Endothelial cell of umbilical vein (primary cell): Measurements from ENCODE around the gene ELAVL1. TPM values are rescaled to one million over a fixed set of nuclear protein-coding genes. Genes with fewer than 3 reads are reported as not detected.

Source experiments
- BruUV-seq: library from RNA; stranded (reverse); fragments of 400-500 nt; replicated peaks from 2 replicates; lab custom pipeline; 2021; lab: Mats Ljungman, UMichigan
- CTCF ChIA-PET: fragments of 300-600, 350-600 bp; sonication (Branson Sonifier 250); formaldehyde crosslinking; loops from one replicate; lab custom pipeline; 2021; ENCODE audit warnings: antibody characterized with exemption, inconsistent platforms; lab: Charles Lee
- POLR2A ChIA-PET: fragments of 300-600, 350-600 bp; sonication (Branson Sonifier 250); formaldehyde crosslinking; loops from one replicate; lab custom pipeline; 2021; ENCODE audit warnings: antibody characterized with exemption, inconsistent platforms; lab: Charles Lee
- DNase-seq: peaks from one replicate; pipeline ENCODE4 v3.0.0-alpha.2; 2011; ENCODE audit warnings: low read depth, low spot score
- FAIRE-seq: peaks from 2 replicates; lab custom pipeline; 2011; peaks lifted over from hg19 to GRCh38; lab: Jason Lieb, UNC
- H2AFZ ChIP-seq: 2 replicates; pipeline ENCODE4 v1.6.0; 2012; ENCODE audit warnings: low read depth, low read length, control low read depth, inconsistent platforms
- H3K27ac ChIP-seq: 2 replicates; pipeline ENCODE4 v1.5.1; 2011; ENCODE audit warnings: low read depth, mild to moderate bottlenecking, control low read depth, low read length, moderate library complexity; ENCODE audit not compliant: insufficient read depth
- H3K27me3 ChIP-seq, 2 experiments: 2 replicates each; pipeline versions ENCODE4 v1.6.0 to v1.6.1; 2011; ENCODE audit warnings: low read length in 2 of 2, mixed read lengths in 1 of 2; ENCODE audit not compliant: control insufficient read depth in 2 of 2, insufficient read depth in 2 of 2
- H3K36me3 ChIP-seq, 2 experiments: 2 replicates in 1 of 2; 3 replicates in 1 of 2; pipeline ENCODE4 v1.5.1; 2011; ENCODE audit warnings: low read length in 2 of 2, mild to moderate bottlenecking in 1 of 2, moderate library complexity in 1 of 2; ENCODE audit not compliant: control insufficient read depth in 2 of 2, insufficient read depth in 2 of 2; ENCODE audit errors: extremely low read depth in 1 of 2
- H3K4me1 ChIP-seq: 3 replicates; pipeline ENCODE4 v1.5.1; 2011; ENCODE audit warnings: mild to moderate bottlenecking, low read length; ENCODE audit not compliant: control insufficient read depth, insufficient read depth; ENCODE audit errors: extremely low read depth
- H3K4me2 ChIP-seq: 2 replicates; pipeline ENCODE4 v1.6.1; 2011; ENCODE audit warnings: low read length, control low read depth, mixed read lengths; ENCODE audit not compliant: insufficient read depth
- H3K4me3 ChIP-seq, 3 experiments: fragments of 200-600 bp in 1 of 3; sonication (generic), shearing (Covaris generic) in 1 of 3; replicated peaks in 1 of 3; 2 replicates each; pipeline ENCODE4 v1.5.1; 2011 to 2016; ENCODE audit warnings: control low read depth in 3 of 3, low read length in 3 of 3, mild to moderate bottlenecking in 2 of 3, inconsistent platforms in 1 of 3, low read depth in 1 of 3, moderate library complexity in 1 of 3; ENCODE audit not compliant: insufficient read depth in 1 of 3
- H3K79me2 ChIP-seq: 2 replicates; pipeline ENCODE4 v1.6.0; 2012; ENCODE audit warnings: low read length, inconsistent platforms; ENCODE audit not compliant: control insufficient read depth, insufficient read depth
- H3K9ac ChIP-seq: replicated peaks from 2 replicates; pipeline ENCODE3; 2011; ENCODE audit warnings: low read length, control low read depth; ENCODE audit not compliant: insufficient read depth; ENCODE audit errors: extremely low read depth
- H3K9me1 ChIP-seq: replicated peaks from 3 replicates; pipeline ENCODE4 v1.6.0; 2011; ENCODE audit warnings: mild to moderate bottlenecking, low read length; ENCODE audit not compliant: control insufficient read depth, insufficient read depth; ENCODE audit errors: extremely low read depth
- H3K9me3 ChIP-seq: replicated peaks from 2 replicates; pipeline ENCODE4 v1.5.1; 2012; ENCODE audit warnings: low read length, inconsistent platforms; ENCODE audit not compliant: control insufficient read depth, insufficient read depth
- H4K20me1 ChIP-seq: replicated peaks from 2 replicates; pipeline ENCODE3; 2011; ENCODE audit warnings: mild to moderate bottlenecking, low read length; ENCODE audit not compliant: control insufficient read depth, insufficient read depth; ENCODE audit errors: extremely low read depth
- CTCF ChIP-seq, 2 donors: IDR thresholded peaks; 1 replicate in 1 of 2; 2 replicates in 1 of 2; pipeline ENCODE4 v1.5.1; 2011; ENCODE audit warnings: low read length in 2 of 2, mild to moderate bottlenecking in 2 of 2, moderate library complexity in 2 of 2, control low read depth in 1 of 2, inconsistent platforms in 1 of 2, low read depth in 1 of 2; ENCODE audit not compliant: insufficient read depth in 1 of 2; ENCODE audit errors: extremely low read depth in 1 of 2
- EZH2 ChIP-seq: IDR thresholded peaks from 2 replicates; pipeline ENCODE4 v1.6.1; 2012; ENCODE audit warnings: borderline replicate concordance, low read depth, mild to moderate bottlenecking, moderate library complexity, low read length, inconsistent platforms; ENCODE audit not compliant: severe bottlenecking
- FOS ChIP-seq: IDR thresholded peaks from 2 replicates; pipeline ENCODE4 v1.6.1; 2011; ENCODE audit warnings: mild to moderate bottlenecking, low read length, moderate library complexity, borderline replicate concordance; ENCODE audit not compliant: insufficient read depth
- JUN ChIP-seq: IDR thresholded peaks from 2 replicates; pipeline ENCODE4 v1.6.1; 2011; ENCODE audit warnings: borderline replicate concordance, low read depth; ENCODE audit not compliant: insufficient read length, insufficient read depth
- MYC ChIP-seq: IDR thresholded peaks from one replicate; pipeline ENCODE4 v1.6.1; 2011; ENCODE audit warnings: mild to moderate bottlenecking, low read depth, low read length
- dilution Hi-C: fragments of 300-500 bp; cut with MboI; formaldehyde crosslinking; loops from one replicate; pipeline ENCODE4 v1.15.0; 2019; ENCODE audit warnings: low sequenced_read_pairs; ENCODE audit not compliant: extremely low pct_ligation_motif_present
- intact Hi-C: fragments of 100-400 bp; cut with micrococcal nuclease; formaldehyde crosslinking; loops from one replicate; pipeline ENCODE4 v1.10.0; 2022
- polyA plus RNA-seq, 4 experiments: library from polyadenylated mRNA; depleted of rRNA in 3 of 4; stranded (reverse) in 3 of 4; unstranded in 1 of 4; fragments of >200 nt; gene quantifications; 2 replicates each; pipeline versions ENCODE4 v1.2.1 to v1.2.3, GENCODE V29; 2011 to 2012; ENCODE audit warnings: missing spikeins in 1 of 4
- total RNA-seq: library from RNA; stranded (reverse); gene quantifications from 2 replicates; pipeline ENCODE4 v1.2.3, GENCODE V29; 2021

The ELAVL1 gene
- total and polyA plus RNA-seq, 2 donors (not counting 3 experiments of a cell fraction or from before 2014, with no cell fraction given) = 46.8 to 134 TPM

- FAIRE-seq (no peak), DNase-seq (no peak)
- TF ChIP-seq MYC = no peak
- TF ChIP-seq EZH2 = no peak
- no peak for TF ChIP-seq FOS
- TF ChIP-seq JUN = no peak
- TF ChIP-seq CTCF (IDR thresholded peaks at IDR 0.05; ENCODE audit: extremely low read depth in 1 of 2, insufficient read depth in 1 of 2, low read depth in 1 of 2, low read length in 2 of 2) = no peak
- dilution Hi-C loops (no loop called here), intact Hi-C loops (no loop called here)
- H3K79me2 ChIP-seq = peaks cover 12% of the 10 kb centered on the region
- H3K4me1 ChIP-seq = no peaks in the 10 kb centered on the region
- peaks cover 0 to 23% of the 10 kb centered on the region in 2 experiments for H3K36me3 ChIP-seq
- H3K9me3 ChIP-seq = no peaks in the 10 kb centered on the region
- BruUV-seq = TSS peak; percentile 2
- POLR2A ChIA-PET = no interaction called here
- H3K4me2 ChIP-seq = no peak overlapping the region
- H2AFZ ChIP-seq = no peak overlapping the region
- CTCF ChIA-PET = no interaction called here
- H3K4me3 ChIP-seq = no peak overlapping the region
- no peak overlapping the region for H3K27ac ChIP-seq
- H3K27me3 ChIP-seq = peaks cover under 1 to 4% of the 10 kb centered on the region in 2 experiments
- H4K20me1 ChIP-seq = no peaks in the 10 kb centered on the region
- H3K9ac ChIP-seq = no peak overlapping the region
- no peaks in the 10 kb centered on the region for H3K9me1 ChIP-seq
Observed at GRCh38 chr19:7910321-7911161, 94.9 kb downstream of the ELAVL1 start.
